A673 (cell line): ENCODE results near the gene CST9. TPM values are rescaled to one million over a fixed set of nuclear protein-coding genes. Genes with fewer than 3 reads are reported as not detected.

Experiments
- BruUV-seq: library from RNA; stranded (reverse); fragments of 400-500 nt; replicated peaks from 2 replicates; lab custom pipeline; 2021; lab: Mats Ljungman, UMichigan
- CTCF ChIA-PET: fragments of 300-600 bp; sonication (Branson Sonifier 250); formaldehyde crosslinking; loops from one replicate; lab custom pipeline; 2022; ENCODE audit warnings: antibody characterized with exemption; lab: Charles Lee
- POLR2A ChIA-PET: fragments of 300-600 bp; sonication (Branson Sonifier 250); formaldehyde crosslinking; loops from one replicate; lab custom pipeline; 2022; ENCODE audit warnings: antibody characterized with exemption; ENCODE audit not compliant: low non-redundant PET; lab: Charles Lee
- DNase-seq: peaks from one replicate; pipeline ENCODE4 v3.0.0-alpha.2; 2015; ENCODE audit warnings: low spot score
- H3K27ac ChIP-seq: fragments of 200-600 bp; sonication (generic); 2 replicates; pipeline ENCODE4 v1.5.1; 2016; ENCODE audit warnings: mixed run types, low read depth, mild to moderate bottlenecking, mixed read lengths, antibody characterized with exemption, low read length; ENCODE audit not compliant: poor library complexity, severe bottlenecking
- H3K27me3 ChIP-seq: fragments of 200-600 bp; sonication (generic); replicated peaks from 2 replicates; pipeline ENCODE4 v1.6.1; 2017; ENCODE audit warnings: mixed run types, low read depth, mild to moderate bottlenecking, mixed read lengths, antibody characterized with exemption, low read length; ENCODE audit not compliant: insufficient read depth, poor library complexity
- H3K36me3 ChIP-seq: fragments of 200-600 bp; sonication (generic); 2 replicates; pipeline ENCODE4 v1.6.1; 2016; ENCODE audit warnings: mixed run types, mild to moderate bottlenecking, mixed read lengths, antibody characterized with exemption, low read length; ENCODE audit not compliant: insufficient read depth, poor library complexity, severe bottlenecking
- H3K4me1 ChIP-seq: fragments of 200-600 bp; sonication (generic); 2 replicates; pipeline ENCODE4 v1.6.1; 2017; ENCODE audit warnings: mixed run types, mild to moderate bottlenecking, mixed read lengths, antibody characterized with exemption, low read length; ENCODE audit not compliant: insufficient read depth, poor library complexity, severe bottlenecking
- H3K4me3 ChIP-seq: fragments of 200-600 bp; sonication (generic); 2 replicates; pipeline ENCODE4 v1.5.1; 2016; ENCODE audit warnings: low read depth, mixed run types, mild to moderate bottlenecking, mixed read lengths, low read length; ENCODE audit not compliant: poor library complexity, severe bottlenecking
- H3K9me3 ChIP-seq: fragments of 200-600 bp; sonication (generic); 2 replicates; pipeline ENCODE4 v1.6.1; 2016; ENCODE audit warnings: mixed run types, low read depth, mild to moderate bottlenecking, mixed read lengths, antibody characterized with exemption, low read length; ENCODE audit not compliant: poor library complexity, severe bottlenecking
- CTCF ChIP-seq: fragments of 300-800, 200-600 bp; sonication (generic); conservative IDR thresholded peaks from 2 replicates; pipeline ENCODE4 v1.5.1; 2017; ENCODE audit warnings: low read depth, mild to moderate bottlenecking, antibody characterized with exemption, low read length, moderate library complexity, mixed read lengths
- EZH2 ChIP-seq: fragments of 200-600 bp; sonication (generic); IDR thresholded peaks from 2 replicates; pipeline ENCODE4 v1.6.1; 2017; ENCODE audit warnings: borderline replicate concordance, low read depth, mild to moderate bottlenecking, mixed read lengths, antibody characterized with exemption, low read length; ENCODE audit not compliant: poor library complexity, severe bottlenecking
- intact Hi-C: fragments of 100-400 bp; cut with micrococcal nuclease; formaldehyde crosslinking; loops from one replicate; pipeline ENCODE4 v1.10.0; 2022; ENCODE audit not compliant: unreplicated experiment
- total RNA-seq: library from RNA; stranded (reverse); gene quantifications from 2 replicates; pipeline ENCODE4 v1.2.3, GENCODE V29; 2021

The CST9 gene
- total RNA-seq, 1 experiment from 2014 or later, result not detected

GRCh38 chr20:23569570-23569969, 36.1 kb downstream of the CST9 start:
- Histone ChIP-seq H3K27ac (no peak overlapping the region), H3K4me3 (no peak overlapping the region), H3K9me3 (no peaks in the 10 kb centered on the region), H3K27me3 (no peaks in the 10 kb centered on the region), H3K4me1 (no peaks in the 10 kb centered on the region), H3K36me3 (no peaks in the 10 kb centered on the region)
- BruUV-seq, result no TSS peak
- ChIA-PET POLR2A (no interaction called here), CTCF (no interaction called here)
- DNase-seq, result no peak
- TF ChIP-seq CTCF (no peak), EZH2 (no peak)
- intact Hi-C loops, result no loop called here

- H3K36me3 ChIP-seq, result no peaks in the 10 kb centered on the region
- no TSS peak for BruUV-seq
- no peaks in the 10 kb centered on the region for H3K9me3 ChIP-seq
- ChIA-PET POLR2A (no interaction called here), CTCF (no interaction called here)
- no peaks in the 10 kb centered on the region for H3K4me1 ChIP-seq
- no peak for DNase-seq
- H3K27ac ChIP-seq, result no peak overlapping the region
- TF ChIP-seq CTCF, result no peak
- no peak for TF ChIP-seq EZH2
- no peak overlapping the region for H3K4me3 ChIP-seq
- no peaks in the 10 kb centered on the region for H3K27me3 ChIP-seq
- intact Hi-C loops, result no loop called here
Measured at GRCh38 chr20:23568971-23569330, 36.8 kb downstream of the CST9 start.

- no peaks in the 10 kb centered on the region for H3K4me1 ChIP-seq
- no peak for DNase-seq
- POLR2A ChIA-PET, result no interaction called here
- H3K27ac ChIP-seq, result no peak within 1 kb of the TSS
- intact Hi-C loops, result no loop called here
- no TSS peak for BruUV-seq
- CTCF ChIA-PET, result no interaction called here
- no peaks in the 10 kb centered on the region for H3K36me3 ChIP-seq
- no peaks in the 10 kb centered on the region for H3K9me3 ChIP-seq
- H3K27me3 ChIP-seq, result no peaks in the 10 kb centered on the region
- TF ChIP-seq CTCF (no peak), EZH2 (no peak)
- H3K4me3 ChIP-seq, result no peak within 1 kb of the TSS
Measured at GRCh38 chr20:23568320-23568970, 37.3 kb downstream of the CST9 start, which contains the start of gene CST9L. CST9L (minus strand) TSS chr20:23568484; CDS start chr20:23568450, 34 bp downstream.
